GM21447 (cell line): Measurements from ENCODE around the gene STK35.

Experiments
- ATAC-seq: cut with Tn5 transposase; IDR thresholded peaks from one replicate; pipeline ENCODE4 v1.9.1; 2021; ENCODE audit not compliant: unreplicated experiment

Gene STK35

GRCh38 chr20:2103461-2104153, 2.0 kb downstream of the STK35 start:
- ATAC-seq: no peak

- ATAC-seq: no peak
These were observed 2.6 kb downstream of the STK35 start for GRCh38 chr20:2104236-2104635.

GRCh38 chr20:2108498-2108897, 6.9 kb downstream of the STK35 start:
- ATAC-seq: no peak

GRCh38 chr20:2108987-2109386, 7.4 kb downstream of the STK35 start:
- no peak for ATAC-seq

- ATAC-seq: no peak
These were observed 8.0 kb downstream of the STK35 start for GRCh38 chr20:2109425-2110210.

- ATAC-seq: no peak
These were observed 11.3 kb downstream of the STK35 start for GRCh38 chr20:2112910-2113309.

- no peak for ATAC-seq
These were observed 12.7 kb downstream of the STK35 start for GRCh38 chr20:2114127-2114959.

- no peak for ATAC-seq
These were observed 13.5 kb downstream of the STK35 start for GRCh38 chr20:2114990-2115681.

GRCh38 chr20:2116170-2116940, 14.7 kb downstream of the STK35 start:
- no peak for ATAC-seq

GRCh38 chr20:2118783-2119182, 17.2 kb downstream of the STK35 start:
- no peak for ATAC-seq

GRCh38 chr20:2122936-2123335, 21.3 kb downstream of the STK35 start:
- ATAC-seq: no peak

GRCh38 chr20:2123720-2124119, 22.1 kb downstream of the STK35 start:
- ATAC-seq: no peak

GRCh38 chr20:2124564-2125213, 23.1 kb downstream of the STK35 start:
- no peak for ATAC-seq

GRCh38 chr20:2125474-2126112, 24.0 kb downstream of the STK35 start:
- no peak for ATAC-seq

GRCh38 chr20:2127238-2127637, 25.6 kb downstream of the STK35 start:
- no peak for ATAC-seq

- ATAC-seq: no peak
These were observed 26.9 kb downstream of the STK35 start for GRCh38 chr20:2128542-2128941.

GRCh38 chr20:2130062-2130591, 28.5 kb downstream of the STK35 start:
- no peak for ATAC-seq

- no peak for ATAC-seq
These were observed 29.1 kb downstream of the STK35 start for GRCh38 chr20:2130683-2131082.

GRCh38 chr20:2131366-2131765, 29.7 kb downstream of the STK35 start:
- ATAC-seq: no peak
